Rectal smooth muscle tissue (tissue), 1 donor: Measurements from ENCODE around the gene OGDH.

Source experiments
- H3K27ac ChIP-seq: one replicate; pipeline ENCODE4 v1.7.0; 2013; ENCODE audit warnings: low read depth, low read length, inconsistent platforms
- H3K27me3 ChIP-seq: one replicate; pipeline ENCODE4 v1.7.0; 2013; ENCODE audit warnings: low read length; ENCODE audit not compliant: control insufficient read depth, insufficient read depth
- H3K36me3 ChIP-seq: one replicate; pipeline ENCODE4 v1.7.0; 2013; ENCODE audit warnings: low read length; ENCODE audit not compliant: control insufficient read depth, insufficient read depth
- H3K4me1 ChIP-seq: one replicate; pipeline ENCODE4 v1.7.0; 2013; ENCODE audit warnings: low read length; ENCODE audit not compliant: control insufficient read depth, insufficient read depth
- H3K4me3 ChIP-seq: one replicate; pipeline ENCODE4 v1.7.0; 2013; ENCODE audit warnings: low read length
- H3K9ac ChIP-seq: one replicate; pipeline ENCODE4 v1.7.0; 2013; ENCODE audit warnings: low read length

OGDH gene

DNA sequence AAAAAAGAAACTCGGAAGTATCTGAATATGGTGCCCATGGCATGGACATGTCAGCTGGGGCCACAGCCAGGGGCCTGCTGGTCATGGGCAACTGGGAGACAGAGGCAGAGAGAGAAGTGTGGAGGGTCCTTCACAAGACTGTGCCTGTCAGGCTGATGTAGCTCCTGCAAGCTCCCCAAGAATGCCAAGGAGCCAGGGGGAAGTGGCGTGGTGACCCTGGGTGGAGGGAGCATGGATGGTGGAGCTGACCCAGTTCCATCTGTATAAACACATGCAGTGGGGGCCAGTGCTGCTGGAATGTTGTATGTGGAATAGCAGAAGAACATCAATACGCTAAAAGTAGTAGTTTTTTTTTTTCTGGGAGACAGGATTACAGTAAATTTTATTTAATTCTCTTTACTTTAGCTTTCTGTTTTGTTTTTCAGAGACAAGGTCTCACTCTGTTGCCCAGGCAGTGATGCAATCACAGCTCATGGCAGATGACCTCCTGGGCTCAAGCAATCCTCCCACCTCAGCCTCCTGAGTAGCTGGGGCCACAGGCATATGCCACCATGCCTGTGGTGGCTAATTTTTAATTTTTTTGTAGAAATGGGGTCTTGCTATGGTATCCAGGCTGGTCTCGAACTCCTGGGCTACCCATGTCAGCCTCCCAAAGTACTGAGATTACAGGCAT is 131.8 kb downstream of the OGDH start:
- no peak overlapping the region for H3K4me3 ChIP-seq
- H3K27ac ChIP-seq, result no peak overlapping the region
- no peaks in the 10 kb centered on the region for H3K4me1 ChIP-seq
- no peak overlapping the region for H3K9ac ChIP-seq
- no peaks in the 10 kb centered on the region for H3K27me3 ChIP-seq
- peaks cover 2% of the 10 kb centered on the region for H3K36me3 ChIP-seq

DNA sequence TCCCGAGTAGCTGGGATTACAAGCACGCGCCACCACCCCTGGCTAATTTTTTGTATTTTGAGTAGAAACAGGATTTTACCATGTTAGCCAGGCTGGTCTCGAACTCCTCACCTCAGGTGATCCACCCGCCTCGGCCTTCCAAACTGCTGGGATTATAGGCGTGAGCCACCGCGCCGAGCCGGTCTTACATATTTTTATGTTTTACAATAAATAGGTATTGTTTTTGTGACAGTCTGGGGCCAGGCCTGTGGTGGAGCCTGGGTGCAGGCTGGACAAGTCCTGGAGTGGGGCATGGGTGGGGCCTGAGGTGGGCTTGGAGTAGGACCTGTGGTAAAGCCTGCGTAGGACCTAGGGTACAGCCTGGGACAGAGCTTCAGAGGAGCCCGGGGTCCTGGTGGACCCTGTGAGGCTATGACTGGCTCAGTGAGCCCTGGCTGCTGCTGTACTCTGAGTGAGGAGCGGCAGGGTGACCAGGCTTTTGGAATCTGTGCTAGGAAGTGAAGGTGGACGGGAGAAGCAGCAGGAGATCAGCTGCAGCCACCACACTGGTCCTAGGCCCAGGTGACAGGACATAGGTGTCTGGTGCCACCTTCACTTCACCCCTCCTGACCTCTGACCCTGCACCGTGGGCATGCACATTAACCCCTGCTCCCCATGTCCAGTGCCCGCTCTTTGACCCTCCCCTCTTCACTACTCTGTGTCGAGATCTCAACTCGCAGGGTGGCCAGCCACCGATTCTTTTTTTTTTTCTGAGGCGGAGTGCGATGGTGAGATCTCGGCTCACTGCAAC is 132.6 kb downstream of the OGDH start:
- Histone ChIP-seq H3K27me3 (no peaks in the 10 kb centered on the region), H3K9ac (no peak overlapping the region), H3K27ac (no peak overlapping the region), H3K36me3 (peaks cover 2% of the 10 kb centered on the region), H3K4me1 (no peaks in the 10 kb centered on the region), H3K4me3 (no peak overlapping the region)

- H3K9ac ChIP-seq, result no peak overlapping the region
- H3K4me1 ChIP-seq, result no peaks in the 10 kb centered on the region
- H3K27me3 ChIP-seq, result no peaks in the 10 kb centered on the region
Observed at GRCh38 chr7:44740055-44740454, 133.6 kb downstream of the OGDH start.

DNA sequence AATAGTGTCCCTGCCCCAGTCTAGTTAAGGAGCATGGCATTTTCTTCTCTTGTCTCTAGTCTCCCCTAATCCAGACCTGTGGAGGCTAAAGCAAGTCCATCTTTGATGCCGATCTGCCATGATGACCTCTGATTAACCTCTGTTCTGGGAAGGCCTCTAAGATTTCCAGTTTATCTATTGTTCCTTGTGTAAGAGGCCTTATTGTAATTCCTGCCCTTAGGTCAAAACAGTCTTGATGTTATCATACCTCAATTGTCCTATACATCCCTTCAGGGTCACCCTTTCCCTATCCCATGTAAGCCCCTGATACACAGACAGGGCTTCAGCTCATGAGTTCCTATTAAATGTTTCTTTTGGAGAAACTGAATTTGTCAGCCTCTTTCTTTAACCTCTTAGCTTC is 137.3 kb downstream of the OGDH start:
- Histone ChIP-seq H3K27me3 (no peaks in the 10 kb centered on the region), H3K36me3 (peaks cover 2% of the 10 kb centered on the region), H3K4me3 (no peak overlapping the region), H3K27ac (no peak overlapping the region), H3K9ac (no peak overlapping the region), H3K4me1 (peaks cover 3% of the 10 kb centered on the region)

More at GRCh38 chr7:44740055-44740454, 133.6 kb downstream of the OGDH start:
- no peak overlapping the region for H3K27ac ChIP-seq
- H3K36me3 ChIP-seq, result peaks cover 2% of the 10 kb centered on the region
- no peak overlapping the region for H3K4me3 ChIP-seq

DNA sequence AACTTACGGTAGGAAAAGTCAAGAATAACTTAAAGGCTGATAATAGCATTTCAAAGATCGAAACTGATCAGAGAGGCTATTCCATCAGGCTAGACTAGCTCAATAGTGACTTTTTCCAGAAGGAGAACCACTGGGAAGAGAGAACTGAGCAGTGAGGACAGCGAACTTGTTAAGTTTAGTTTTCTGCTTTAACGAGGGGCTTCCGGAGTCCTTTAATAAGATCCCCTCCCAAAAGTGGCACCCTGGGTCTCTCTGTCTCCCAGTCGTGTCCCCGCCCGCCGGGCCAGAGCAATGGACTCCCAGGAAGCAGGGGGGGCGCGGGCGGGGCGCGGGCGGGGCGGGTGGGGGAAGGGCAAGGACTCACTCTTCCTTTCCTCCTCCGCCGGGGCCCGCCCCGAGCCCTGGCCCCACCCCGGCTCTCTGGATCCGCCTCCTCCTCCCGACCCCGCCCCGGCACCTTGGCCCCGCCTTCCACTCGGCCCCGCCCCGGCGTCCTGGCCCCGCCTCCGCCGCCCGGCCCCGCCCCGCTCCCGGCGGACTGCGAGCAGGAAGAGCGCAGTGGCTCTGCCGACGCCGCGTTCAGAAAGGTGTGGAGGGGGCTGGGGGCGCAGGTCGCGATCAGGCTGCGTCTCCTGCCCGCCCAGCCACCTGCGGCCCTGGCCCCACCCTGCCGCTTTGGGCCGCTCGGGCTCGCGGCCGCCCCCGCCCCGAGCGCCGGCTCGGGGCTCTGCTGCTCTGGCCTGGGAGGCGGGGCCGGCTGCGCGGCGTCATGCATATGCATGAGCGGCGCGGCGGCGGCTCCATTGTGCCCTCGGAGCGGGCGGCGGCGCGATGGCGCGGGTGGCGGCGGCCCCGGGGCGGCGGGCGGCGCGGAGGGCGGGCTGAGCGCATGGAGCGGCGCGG is 141.9 kb downstream of the OGDH start, which contains the start of gene ZMIZ2:
Gene ZMIZ2, plus strand, starts transcription at position 803 of the 903 bp plus-strand sequence. CDS start 7,403 bp downstream, outside the sequence.
- Histone ChIP-seq H3K27me3 (no peaks in the 10 kb centered on the region), H3K27ac (peak within 1 kb of the TSS; percentile 98), H3K36me3 (peaks cover 4% of the 10 kb centered on the region), H3K9ac (peak within 1 kb of the TSS; percentile 90), H3K4me3 (peak within 1 kb of the TSS; percentile 92), H3K4me1 (peaks cover 16% of the 10 kb centered on the region)

DNA sequence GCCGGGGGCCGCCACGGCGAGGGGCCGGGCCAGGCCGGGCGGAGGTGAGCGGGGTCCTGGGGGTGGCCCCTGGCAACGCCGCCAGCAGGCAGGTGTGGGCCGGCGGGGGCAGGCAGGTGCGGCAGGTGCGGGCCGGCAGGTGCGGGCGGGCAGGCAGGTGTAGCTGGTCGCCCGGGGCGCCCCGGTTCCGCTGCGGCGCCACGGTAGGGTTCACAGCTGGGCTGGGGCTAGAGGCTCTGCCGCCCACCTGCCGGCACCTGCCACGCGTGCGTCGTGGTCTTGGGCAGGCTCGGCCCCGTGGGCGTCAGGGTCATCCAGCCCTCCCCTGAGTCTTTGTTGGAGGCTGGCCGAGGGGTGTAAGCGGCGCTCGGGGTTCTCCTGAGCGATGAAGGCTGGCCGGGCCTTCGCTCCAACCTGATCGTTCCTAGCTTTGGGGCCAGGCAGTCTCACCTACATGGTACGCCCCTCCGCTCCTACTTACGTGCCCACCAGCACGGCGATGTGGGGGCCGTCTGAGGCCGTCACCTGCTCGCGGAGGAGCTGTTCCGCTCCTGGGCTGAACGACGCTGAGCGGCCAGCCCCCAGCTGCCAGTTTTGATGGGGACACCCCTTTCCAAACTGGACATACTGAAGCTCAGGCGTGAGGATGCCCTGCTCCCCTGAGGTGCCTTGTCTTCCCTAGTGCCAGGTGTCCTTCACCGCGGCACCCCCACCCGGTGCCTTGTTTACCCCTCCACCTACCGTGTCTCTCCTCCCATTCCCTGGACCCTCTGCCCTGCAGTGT is 142.7 kb downstream of the OGDH start:
- Histone ChIP-seq H3K27ac (peak overlapping the region; percentile 64), H3K36me3 (peaks cover 4% of the 10 kb centered on the region), H3K4me1 (peaks cover 16% of the 10 kb centered on the region), H3K4me3 (peak overlapping the region; percentile 92), H3K27me3 (no peaks in the 10 kb centered on the region), H3K9ac (peak overlapping the region; percentile 90)

- Histone ChIP-seq H3K4me1 (peaks cover 16% of the 10 kb centered on the region), H3K4me3 (peak overlapping the region; percentile 92), H3K27ac (peak overlapping the region; percentile 44), H3K27me3 (no peaks in the 10 kb centered on the region), H3K36me3 (peaks cover 4% of the 10 kb centered on the region), H3K9ac (no peak overlapping the region)
Observed at GRCh38 chr7:44749992-44750391, 143.6 kb downstream of the OGDH start.

GRCh38 chr7:44750424-44750823 is 144.0 kb downstream of the OGDH start:
- no peak overlapping the region for H3K27ac ChIP-seq
- peaks cover 21% of the 10 kb centered on the region for H3K4me1 ChIP-seq
- no peak overlapping the region for H3K9ac ChIP-seq
- H3K4me3 ChIP-seq, result peak overlapping the region; percentile 19
- peaks cover 4% of the 10 kb centered on the region for H3K36me3 ChIP-seq
- no peaks in the 10 kb centered on the region for H3K27me3 ChIP-seq

GRCh38 chr7:44750921-44751571 is 144.6 kb downstream of the OGDH start:
- H3K27ac ChIP-seq, result no peak overlapping the region
- no peaks in the 10 kb centered on the region for H3K27me3 ChIP-seq
- H3K4me3 ChIP-seq, result peak overlapping the region; percentile 19
- H3K4me1 ChIP-seq, result peaks cover 27% of the 10 kb centered on the region
- H3K9ac ChIP-seq, result no peak overlapping the region
- peaks cover 4% of the 10 kb centered on the region for H3K36me3 ChIP-seq

DNA sequence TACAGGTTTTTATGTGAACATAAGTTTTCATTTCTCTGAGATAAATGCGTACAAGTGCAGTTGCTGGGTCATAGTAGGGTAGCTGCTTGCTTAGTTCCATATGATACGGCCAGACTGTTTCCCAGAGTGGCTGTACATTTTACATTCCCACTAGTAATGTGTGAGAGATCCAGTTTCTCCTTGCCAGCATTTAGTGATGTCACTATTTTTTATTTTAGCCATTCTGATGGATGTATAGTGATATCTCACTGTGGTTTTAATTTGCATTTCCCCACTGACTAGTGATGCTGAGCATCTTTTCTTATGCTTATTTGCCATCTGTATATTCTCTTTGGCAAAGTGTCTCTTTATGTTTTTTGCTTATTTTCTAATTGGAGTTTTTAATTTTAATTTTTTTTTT is 146.4 kb downstream of the OGDH start:
- no peak overlapping the region for H3K9ac ChIP-seq
- H3K36me3 ChIP-seq, result peaks cover 8% of the 10 kb centered on the region
- H3K27me3 ChIP-seq, result no peaks in the 10 kb centered on the region
- peaks cover 36% of the 10 kb centered on the region for H3K4me1 ChIP-seq
- H3K27ac ChIP-seq, result no peak overlapping the region
- H3K4me3 ChIP-seq, result no peak overlapping the region
